ENCODE results near the gene ATP10A.

ATP10A gene, protein sequence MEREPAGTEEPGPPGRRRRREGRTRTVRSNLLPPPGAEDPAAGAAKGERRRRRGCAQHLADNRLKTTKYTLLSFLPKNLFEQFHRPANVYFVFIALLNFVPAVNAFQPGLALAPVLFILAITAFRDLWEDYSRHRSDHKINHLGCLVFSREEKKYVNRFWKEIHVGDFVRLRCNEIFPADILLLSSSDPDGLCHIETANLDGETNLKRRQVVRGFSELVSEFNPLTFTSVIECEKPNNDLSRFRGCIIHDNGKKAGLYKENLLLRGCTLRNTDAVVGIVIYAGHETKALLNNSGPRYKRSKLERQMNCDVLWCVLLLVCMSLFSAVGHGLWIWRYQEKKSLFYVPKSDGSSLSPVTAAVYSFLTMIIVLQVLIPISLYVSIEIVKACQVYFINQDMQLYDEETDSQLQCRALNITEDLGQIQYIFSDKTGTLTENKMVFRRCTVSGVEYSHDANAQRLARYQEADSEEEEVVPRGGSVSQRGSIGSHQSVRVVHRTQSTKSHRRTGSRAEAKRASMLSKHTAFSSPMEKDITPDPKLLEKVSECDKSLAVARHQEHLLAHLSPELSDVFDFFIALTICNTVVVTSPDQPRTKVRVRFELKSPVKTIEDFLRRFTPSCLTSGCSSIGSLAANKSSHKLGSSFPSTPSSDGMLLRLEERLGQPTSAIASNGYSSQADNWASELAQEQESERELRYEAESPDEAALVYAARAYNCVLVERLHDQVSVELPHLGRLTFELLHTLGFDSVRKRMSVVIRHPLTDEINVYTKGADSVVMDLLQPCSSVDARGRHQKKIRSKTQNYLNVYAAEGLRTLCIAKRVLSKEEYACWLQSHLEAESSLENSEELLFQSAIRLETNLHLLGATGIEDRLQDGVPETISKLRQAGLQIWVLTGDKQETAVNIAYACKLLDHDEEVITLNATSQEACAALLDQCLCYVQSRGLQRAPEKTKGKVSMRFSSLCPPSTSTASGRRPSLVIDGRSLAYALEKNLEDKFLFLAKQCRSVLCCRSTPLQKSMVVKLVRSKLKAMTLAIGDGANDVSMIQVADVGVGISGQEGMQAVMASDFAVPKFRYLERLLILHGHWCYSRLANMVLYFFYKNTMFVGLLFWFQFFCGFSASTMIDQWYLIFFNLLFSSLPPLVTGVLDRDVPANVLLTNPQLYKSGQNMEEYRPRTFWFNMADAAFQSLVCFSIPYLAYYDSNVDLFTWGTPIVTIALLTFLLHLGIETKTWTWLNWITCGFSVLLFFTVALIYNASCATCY (N-terminal part only)

DNA sequence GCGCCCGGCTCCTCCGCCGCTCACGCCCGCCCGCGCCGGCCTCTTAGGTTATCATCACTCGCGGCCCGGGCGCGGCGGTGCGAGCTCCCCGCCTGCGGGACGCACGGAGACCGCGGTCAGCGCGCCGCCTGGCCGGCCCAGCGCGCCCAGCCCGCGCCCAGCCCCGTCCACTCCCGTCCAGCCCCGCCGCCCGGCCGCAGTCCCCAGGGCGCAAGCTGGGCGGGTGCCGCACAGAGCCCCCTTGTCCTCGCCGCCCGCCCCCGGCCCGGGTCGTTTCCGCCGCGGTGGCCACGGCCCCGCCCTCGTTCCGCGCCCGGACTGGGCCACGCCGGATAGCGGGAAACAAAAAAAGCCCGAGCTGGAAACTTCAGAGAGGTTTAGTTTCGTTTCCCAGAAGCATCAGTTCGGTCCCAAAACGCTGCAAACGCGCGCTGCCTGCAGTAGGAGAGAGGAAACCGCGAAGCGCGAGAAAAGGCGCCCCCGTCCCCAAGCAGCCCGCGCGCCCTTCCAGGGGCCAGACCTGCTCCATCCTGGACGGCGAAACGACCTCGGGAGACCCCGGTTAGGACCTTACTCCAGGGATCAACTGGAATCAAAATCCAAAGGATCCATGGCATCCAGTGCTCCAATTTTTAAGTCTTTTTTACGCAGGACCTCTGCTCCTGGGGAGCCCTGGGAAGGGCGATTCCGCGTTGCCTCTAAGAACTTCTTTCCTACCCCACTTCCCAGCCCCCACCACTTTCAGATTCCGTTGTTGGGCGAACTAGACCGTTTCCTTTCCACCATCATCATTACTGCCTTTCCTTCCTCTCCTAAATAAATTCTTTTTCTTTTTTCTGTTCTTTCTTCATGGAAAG is at the start of gene ATP10A:
Gene ATP10A, minus strand, starts transcription at position 217 of the 857 bp plus-strand sequence. CDS start 231 bp downstream, outside the sequence.
- DNase-seq (ENCODE audit: low read depth, low spot score): no peak

DNA sequence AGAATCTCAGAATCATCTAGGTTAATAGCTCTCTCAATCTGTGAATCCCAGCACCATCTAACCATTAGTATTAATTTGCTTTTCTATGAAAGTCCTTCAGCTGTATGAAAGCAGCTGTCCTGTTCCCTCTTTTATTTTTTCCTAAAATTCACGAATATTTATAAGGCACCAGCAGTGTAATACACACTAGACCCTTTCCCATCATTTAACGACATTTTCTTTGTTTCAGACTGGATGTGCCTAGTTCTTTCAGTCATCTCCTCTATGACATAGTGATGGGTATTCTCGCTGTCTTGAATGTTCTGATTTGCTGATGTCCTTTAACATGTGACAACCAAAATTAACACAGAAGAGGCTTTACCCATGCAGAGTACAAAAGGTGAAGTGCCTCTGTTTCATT is 48.9 kb upstream of the ATP10A start:
- DNase-seq (ENCODE audit: low read depth, low spot score): no peak

DNA sequence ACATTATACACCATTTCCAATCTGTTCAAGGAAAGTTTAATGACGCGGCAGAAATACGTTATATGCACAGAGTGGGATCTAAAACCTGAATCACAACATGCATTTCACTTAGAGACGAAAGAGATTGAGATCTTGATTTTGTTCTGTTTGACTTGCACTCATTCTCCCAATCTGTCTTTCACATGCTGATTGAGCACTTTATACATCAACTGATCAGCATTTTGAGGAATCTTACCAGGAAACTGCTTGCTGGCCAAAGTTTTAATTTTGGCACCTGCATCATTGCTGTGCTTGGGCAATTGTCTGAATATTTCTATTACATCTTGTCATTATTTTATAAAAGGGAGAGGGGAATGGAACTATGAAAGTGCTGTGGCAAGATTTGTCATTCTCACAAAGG is 47.7 kb upstream of the ATP10A start:
- DNase-seq (ENCODE audit: low read depth, low spot score): no peak

DNA sequence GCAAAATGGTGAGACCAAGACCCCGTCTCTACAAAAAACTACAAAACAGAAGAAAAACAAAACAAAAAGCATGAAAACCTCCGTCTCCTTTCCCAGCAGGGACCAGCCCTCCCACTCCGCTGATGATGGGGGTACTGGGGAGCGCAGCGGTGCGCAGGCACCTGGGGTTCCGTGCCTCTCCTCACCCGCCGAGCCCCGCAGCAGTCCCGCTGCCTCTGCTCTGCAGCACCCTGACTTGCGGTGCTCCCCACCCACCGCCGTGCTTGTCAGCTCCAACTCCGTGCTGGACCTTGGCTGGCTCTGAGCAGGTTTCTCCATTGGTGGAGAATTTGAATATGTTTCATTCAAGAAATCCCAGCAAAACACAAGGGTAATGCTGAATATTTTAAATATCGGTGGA is 46.7 kb upstream of the ATP10A start:
- DNase-seq (ENCODE audit: low read depth, low spot score): no peak

DNA sequence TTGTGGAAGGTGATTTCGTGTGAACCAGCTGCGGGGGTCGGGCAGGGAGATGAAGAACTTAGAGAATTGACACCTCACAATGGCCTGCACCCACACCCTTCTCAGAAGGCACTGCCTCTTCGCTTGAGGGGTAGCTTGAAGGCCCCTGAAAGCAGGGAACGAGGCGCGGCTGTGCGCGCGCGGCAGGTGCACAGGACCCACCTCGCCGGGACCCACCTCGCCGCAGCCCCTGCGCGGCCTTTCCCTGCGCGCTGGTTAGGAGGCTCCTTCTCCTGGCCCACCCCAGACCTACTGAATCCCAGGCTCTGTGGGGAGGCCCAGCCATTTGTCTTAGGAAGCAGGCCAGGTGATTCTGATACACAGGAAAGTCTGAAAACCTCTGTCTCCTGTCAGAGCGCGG is 46.2 kb upstream of the ATP10A start:
- no peak for DNase-seq (ENCODE audit: low read depth, low spot score)

DNA sequence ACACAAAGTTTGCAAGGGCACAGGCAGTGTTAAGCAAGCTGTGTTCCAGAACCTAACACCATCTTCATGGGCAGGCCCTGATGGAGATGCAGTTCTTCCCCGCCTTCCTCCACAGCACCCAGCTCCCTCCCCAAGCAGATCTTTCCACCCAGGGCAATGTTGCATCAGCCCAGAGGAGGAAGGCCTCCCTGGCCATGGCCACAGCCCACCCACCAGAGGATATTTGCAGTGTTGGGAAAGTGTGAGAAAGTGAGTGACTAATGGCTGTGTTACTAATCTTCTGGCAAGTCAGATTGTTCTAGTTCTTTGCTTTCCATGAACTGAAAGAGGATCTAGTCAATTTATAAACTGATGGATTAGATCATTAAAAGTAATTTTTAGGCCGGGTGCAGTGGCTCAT is 42.0 kb upstream of the ATP10A start:
- DNase-seq (ENCODE audit: low read depth, low spot score): no peak

DNA sequence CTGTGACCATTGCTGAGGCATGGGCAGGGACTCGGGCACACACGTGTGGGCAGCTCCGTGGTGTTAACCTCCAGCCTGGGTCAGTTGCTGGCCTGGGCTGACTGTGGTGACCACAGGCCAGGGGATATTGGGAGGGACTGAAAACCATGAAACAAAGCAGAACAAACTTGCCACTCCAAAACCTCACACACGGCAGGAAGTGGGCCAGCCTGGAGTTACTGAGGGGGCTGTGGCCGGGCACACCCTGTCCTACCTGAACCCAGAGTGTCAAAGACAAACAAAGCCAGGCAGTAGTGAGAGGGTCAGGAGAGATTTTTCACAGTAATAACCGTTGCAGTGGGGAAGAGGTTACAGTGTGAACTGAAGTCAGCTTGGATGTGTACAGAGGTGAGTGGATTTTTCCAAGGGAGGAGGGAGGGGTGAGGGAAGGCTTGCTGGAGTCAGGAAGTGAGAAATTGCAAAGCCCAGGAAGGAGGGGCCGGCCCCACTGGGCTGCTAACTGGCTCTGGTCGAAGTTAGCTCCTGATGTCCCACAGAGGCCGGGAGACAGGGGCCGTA is 40.0 kb upstream of the ATP10A start:
- DNase-seq (ENCODE audit: low read depth, low spot score): no peak

DNA sequence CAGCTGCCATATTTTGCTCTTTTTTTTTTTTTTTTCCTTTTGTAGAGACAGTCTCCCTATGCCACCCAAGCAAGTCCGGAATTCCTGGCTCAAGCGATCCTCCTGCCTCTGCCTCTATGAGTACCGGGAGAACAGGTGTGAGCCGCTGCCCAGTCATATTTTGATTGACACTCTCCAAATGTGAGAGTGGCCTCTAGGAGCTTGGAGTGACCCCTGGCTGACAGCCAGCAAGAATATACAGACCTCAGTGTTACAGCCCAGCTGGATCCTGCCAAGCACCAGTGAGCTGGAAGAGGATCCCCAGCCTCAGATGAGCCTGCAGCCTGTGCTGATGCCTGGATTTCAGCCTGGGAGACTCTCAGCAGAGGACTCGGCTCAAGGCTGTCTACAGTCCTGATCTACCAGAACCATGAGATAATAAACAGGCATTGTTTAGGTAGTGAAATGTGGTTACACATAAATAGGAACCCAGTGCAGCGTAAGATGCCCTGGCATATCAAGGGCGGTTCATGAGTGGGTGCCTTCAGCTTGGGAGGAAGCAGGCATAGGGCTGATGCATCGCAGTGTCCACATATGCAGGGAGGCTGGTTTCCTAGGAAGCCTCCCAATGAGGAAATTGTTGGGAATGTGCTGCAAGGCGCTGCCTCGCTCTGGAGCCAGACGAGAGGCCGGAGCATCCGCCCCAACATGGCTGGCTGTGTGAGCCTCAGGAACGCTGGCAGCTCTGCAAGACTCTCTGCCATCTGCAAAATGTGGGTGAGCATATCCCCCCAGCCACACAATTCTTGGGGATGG is 38.9 kb upstream of the ATP10A start:
- DNase-seq (ENCODE audit: low read depth, low spot score): no peak

DNA sequence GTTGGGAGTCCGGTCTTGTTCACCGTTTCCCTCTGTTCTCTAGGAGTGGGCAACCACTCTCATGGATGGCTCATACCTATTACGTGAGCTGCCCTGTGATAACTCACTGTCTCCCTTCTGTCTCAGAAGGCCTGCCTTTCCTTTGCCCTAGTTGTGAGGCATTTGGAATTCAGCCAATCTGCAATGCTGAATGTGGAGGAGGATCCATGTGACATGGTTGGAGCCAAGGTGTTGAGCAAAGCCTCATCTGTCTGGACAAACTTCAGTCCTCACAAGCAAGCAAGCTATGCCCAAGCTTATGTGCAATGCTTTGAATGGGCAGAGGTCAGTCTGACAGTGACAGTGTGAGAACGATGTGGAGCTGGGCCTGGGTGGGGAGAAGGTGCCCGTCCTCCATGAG is 37.8 kb upstream of the ATP10A start:
- DNase-seq (ENCODE audit: low read depth, low spot score): no peak

DNA sequence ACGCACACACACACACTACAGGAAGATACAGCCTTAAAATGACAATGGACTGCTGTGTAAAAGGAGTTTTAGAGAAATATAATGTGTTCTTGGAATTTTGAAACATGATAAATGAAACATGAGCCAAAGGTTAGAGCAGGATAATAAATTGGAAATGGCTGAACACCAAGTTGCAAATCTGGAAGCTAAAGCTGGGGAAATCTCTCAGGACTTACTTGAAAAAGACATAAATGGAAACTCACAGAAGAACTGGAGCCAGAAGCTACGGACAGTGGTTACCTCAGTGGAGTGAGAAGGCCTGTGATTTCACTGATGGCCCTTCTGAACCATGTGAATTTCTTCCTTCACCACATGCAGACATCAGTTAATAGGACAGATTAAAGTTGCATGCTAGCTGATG is 37.3 kb upstream of the ATP10A start:
- no peak for DNase-seq (ENCODE audit: low read depth, low spot score)

DNA sequence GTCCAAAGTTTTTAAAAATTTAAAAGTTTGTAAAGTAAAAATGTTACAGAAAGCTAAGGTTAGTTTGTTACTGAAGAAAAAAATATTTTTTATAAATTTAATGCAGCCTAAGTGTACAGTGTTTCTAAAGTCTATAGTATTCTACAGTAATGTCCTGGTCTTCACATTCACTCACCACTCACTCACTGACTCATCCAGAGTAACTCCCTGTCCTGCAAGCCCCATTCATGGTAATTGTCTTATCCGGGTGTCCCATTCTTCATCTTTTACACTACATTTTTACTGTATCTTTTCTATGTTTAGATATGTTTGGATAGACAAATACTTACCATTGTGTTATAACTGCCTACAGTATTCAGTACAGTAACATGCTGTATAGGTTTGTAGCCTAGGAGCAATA is 36.7 kb upstream of the ATP10A start:
- DNase-seq (ENCODE audit: low read depth, low spot score): no peak

DNA sequence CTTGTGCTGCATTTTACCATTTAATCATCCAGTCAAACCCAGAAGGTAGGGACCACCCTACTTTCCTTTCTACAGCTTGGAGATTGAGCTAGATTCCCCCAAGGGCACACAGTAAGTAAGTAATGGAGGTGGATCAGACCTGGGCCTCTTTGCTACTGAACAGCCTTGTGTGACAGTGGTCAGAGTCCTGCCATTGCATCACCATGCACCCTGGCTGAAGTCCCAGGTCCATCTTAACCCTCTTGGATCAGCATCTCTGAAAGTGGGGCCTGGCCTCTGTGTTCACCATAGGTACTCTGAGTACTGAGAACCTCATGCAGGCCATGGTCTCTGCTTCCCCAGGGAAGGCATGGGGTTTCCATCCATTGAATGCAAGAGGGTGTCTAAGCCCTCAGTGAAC is 34.5 kb upstream of the ATP10A start:
- DNase-seq (ENCODE audit: low read depth, low spot score): no peak

DNA sequence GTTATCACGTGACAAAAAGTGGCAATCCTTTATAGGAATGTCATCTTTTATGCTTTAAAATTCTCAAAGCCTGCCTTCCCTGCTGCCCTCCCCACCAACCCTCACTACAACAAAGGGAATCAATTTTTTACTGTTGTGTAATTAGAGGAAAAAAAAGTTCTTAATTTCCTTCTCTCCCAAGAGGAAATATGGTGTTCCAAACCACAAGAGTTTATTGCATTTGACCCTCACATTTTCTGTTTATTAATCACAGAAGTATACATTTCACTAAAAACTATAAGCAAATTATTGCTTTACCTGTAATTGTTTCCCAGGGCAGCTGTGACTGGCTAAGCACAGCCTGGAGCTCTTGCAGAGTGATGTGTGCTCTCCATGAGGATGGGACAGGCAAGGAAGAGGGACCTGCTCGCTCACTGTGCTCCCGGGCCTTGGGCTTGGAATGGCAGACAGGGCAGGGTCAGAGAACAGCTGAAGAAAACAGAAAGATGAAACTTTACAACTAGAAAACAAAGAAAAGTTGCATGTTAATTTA is 31.3 kb upstream of the ATP10A start:
- DNase-seq (ENCODE audit: low read depth, low spot score): no peak

DNA sequence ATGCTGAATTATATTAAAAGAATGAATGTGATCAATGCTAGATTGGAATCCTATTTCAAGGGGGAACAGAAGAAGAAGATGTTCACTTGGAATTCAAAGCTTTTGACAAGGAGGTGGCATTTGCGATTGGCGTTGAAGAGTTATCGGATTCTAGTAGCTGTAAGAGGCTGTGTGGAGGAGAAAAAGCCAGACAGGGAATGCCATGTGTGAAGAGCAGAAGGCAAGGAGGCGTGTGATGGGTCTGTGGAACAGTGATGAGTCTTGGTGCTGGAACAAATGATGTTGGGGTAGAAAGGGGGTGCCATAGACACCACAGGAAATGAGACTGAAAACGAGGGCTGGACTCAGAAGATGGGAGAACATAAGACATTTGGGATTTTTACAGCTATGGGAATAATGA is 30.5 kb upstream of the ATP10A start:
- no peak for DNase-seq (ENCODE audit: low read depth, low spot score)

DNA sequence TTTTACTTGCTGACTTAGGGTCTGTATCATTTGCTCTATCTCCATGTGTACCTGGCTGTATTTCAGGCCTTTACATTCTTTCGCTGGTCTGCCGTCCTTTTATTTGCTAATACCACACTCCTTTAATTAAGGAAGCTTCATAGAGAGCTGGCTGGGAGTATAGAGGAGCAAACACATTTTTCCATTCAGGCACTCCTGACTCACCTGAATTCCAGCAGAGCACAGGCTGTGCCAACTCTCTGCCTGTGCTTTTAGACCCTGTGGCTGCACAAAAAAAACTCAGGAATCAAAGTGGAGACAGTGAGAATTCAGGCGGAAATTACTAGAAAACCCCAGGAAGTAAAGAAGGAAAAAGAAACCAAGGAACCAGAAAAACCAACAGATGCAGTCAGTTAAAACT is 29.0 kb upstream of the ATP10A start:
- DNase-seq (ENCODE audit: low read depth, low spot score): no peak

DNA sequence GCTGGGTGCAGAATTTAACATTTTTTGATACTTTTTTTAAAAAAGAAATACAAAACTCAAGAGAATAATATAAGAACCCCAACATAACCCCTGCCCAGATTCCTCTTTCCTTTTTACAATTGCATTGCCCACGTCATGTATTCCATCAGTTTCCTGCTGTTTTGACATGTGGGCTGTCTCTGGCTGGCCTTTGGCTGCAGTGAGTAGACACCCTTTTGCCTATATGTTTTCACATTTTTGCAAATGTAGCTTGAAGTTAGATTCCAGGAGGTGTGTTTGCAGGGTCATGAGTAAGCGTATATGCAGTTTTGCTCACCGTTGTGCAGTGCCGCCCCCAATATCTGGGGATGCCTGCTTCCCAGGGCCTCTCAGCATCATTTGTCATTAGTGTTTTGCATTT is 28.0 kb upstream of the ATP10A start:
- no peak for DNase-seq (ENCODE audit: low read depth, low spot score)

DNA sequence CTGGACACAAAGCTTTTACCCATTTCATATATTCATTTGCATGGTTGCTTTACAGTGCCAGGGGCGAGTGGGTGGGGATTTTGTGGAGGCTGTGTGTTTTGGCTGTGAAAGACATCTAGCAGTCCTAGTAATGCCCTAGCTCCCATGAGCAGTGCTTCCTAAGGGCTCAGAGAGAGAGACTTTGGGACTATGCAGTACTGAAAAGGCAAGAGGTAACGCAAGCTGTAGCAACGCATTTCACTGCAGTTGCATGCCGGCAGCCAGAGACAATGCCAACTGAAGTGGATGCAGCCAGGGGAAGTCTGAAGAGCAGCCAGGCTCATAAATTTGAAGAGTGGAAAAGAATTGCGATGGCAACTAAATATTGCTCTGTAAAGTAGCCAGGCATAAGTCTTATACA is 27.4 kb upstream of the ATP10A start:
- DNase-seq (ENCODE audit: low read depth, low spot score): no peak

DNA sequence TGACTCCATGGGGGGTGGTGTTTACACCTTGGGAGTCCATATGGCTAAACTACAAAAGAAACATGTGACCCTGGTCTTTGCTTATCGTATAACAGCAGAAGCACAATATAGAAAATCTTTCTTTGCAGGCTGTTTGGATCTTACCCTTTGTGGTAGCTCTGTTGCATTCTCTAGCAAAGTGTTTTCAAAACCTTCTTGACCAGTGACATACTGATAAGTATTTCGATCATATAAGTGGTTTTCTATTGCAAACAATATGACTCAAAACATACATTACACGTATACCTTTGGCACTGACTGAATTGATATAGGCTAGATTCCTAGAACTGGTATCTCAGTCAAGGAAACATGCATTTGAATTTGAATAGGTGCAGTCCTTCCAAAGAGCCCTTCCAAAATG is 24.7 kb upstream of the ATP10A start:
- no peak for DNase-seq (ENCODE audit: low read depth, low spot score)

DNA sequence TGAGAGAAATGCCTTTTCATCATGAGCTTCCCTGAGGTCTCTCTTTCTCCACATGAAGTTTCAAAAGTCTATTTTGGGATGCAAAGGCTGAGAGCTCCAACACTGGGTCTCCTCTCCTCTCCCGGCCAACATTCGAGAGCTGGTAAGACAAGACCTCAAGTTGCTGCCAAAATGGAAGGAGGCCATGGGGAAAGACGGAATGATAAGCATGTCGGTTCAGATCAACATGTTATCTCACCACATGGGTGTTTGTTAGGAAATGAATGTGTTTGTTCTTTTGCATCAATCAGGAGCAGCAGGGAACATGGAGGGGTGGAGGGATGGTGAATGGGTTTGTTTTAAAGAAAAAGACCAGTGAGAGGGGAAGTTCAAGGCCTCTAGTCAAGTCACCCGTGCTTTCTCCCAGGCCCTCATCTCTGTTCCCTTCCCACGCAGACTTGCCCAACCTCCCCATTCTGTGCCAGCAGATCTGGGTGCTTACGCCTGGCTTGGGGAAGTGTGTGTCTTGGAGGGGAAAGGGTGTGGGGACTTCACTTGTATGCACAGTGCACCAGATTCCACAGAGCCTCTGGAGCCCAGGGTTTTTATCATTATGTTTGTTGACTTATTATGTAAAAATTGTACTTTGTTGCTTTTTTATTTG is 23.5 kb upstream of the ATP10A start:
- no peak for DNase-seq (ENCODE audit: low read depth, low spot score)

All from activated CD4-positive, CD25-positive, alpha-beta regulatory T cell treated with anti-CD3 and anti-CD28 coated beads, Interleukin-2, amount 50 U/mL, for 16 hours (primary cell).